ENCODE data around the gene LASP1.
A peak's percentile ranks its signal among the peaks of the same experiment; 100 is the strongest.

The LASP1 gene

GRCh38 chr17:38921756-38922411 lies 52.0 kb downstream of the LASP1 start:
- no peak for TF ChIP-seq MAX (IDR thresholded peaks at IDR 0.05)
- TF ChIP-seq RAD21 (IDR thresholded peaks at IDR 0.05; ENCODE audit: low read depth), result no peak
- no peak for TF ChIP-seq NFIC (IDR thresholded peaks at IDR 0.05)

GRCh38 chr17:38922538-38923297 lies 52.9 kb downstream of the LASP1 start:
- TF ChIP-seq CEBPB (IDR thresholded peaks at IDR 0.05), result peak; percentile 56
- peak; percentile 94 for TF ChIP-seq NFIC (IDR thresholded peaks at IDR 0.05)
- no peak for TF ChIP-seq CREB1 (IDR thresholded peaks at IDR 0.05; ENCODE audit: low read depth)
- no peak; the same call in 1 of the 2 replicates for TF ChIP-seq FOXM1 (IDR thresholded peaks at IDR 0.05; ENCODE audit: borderline replicate concordance, low read depth)
- TF ChIP-seq REST (IDR thresholded peaks at IDR 0.05; ENCODE audit: low read depth), result no peak
- TF ChIP-seq YY1 (IDR thresholded peaks at IDR 0.05; ENCODE audit: low read depth), result no peak; the same call in 1 of the 2 replicates
- TF ChIP-seq TCF12 (IDR thresholded peaks at IDR 0.05; ENCODE audit: low read depth), result peak; percentile 72
- TF ChIP-seq USF1 (IDR thresholded peaks at IDR 0.05), result no peak
- peak; percentile 4; the same call in 1 of the 2 replicates for TF ChIP-seq RAD21 (IDR thresholded peaks at IDR 0.05; ENCODE audit: low read depth)
- no peak for TF ChIP-seq EP300 (IDR thresholded peaks at IDR 0.05; ENCODE audit: borderline replicate concordance)
- no peak for TF ChIP-seq ZBTB7A (IDR thresholded peaks at IDR 0.05; ENCODE audit: low read depth)
- no peak for TF ChIP-seq MAX (IDR thresholded peaks at IDR 0.05)

GRCh38 chr17:38925263-38925995 lies 55.6 kb downstream of the LASP1 start, which contains the start of gene LASP1NB:
Gene LASP1NB (plus strand): TSS chr17:38925614.
- no peak for TF ChIP-seq RAD21 (IDR thresholded peaks at IDR 0.05; ENCODE audit: low read depth)
- no peak for TF ChIP-seq TCF12 (IDR thresholded peaks at IDR 0.05; ENCODE audit: low read depth)
- TF ChIP-seq ZBTB7A (IDR thresholded peaks at IDR 0.05; ENCODE audit: low read depth), result no peak
- TF ChIP-seq CEBPB (IDR thresholded peaks at IDR 0.05), result no peak
- no peak for TF ChIP-seq EP300 (IDR thresholded peaks at IDR 0.05; ENCODE audit: borderline replicate concordance)
- no peak for TF ChIP-seq MAX (IDR thresholded peaks at IDR 0.05)
- no peak for TF ChIP-seq TEAD4 (IDR thresholded peaks at IDR 0.05)
- no peak for TF ChIP-seq EGR1 (IDR thresholded peaks at IDR 0.05)
- TF ChIP-seq USF1 (IDR thresholded peaks at IDR 0.05), result no peak
- no peak for TF ChIP-seq TAF1 (IDR thresholded peaks at IDR 0.05; ENCODE audit: low read depth)
- no peak for TF ChIP-seq YY1 (IDR thresholded peaks at IDR 0.05; ENCODE audit: low read depth)
- no peak for TF ChIP-seq CREB1 (IDR thresholded peaks at IDR 0.05; ENCODE audit: low read depth)
- TF ChIP-seq FOXM1 (IDR thresholded peaks at IDR 0.05; ENCODE audit: borderline replicate concordance, low read depth), result no peak
- no peak for TF ChIP-seq REST (IDR thresholded peaks at IDR 0.05; ENCODE audit: low read depth)
- no peak for TF ChIP-seq NFIC (IDR thresholded peaks at IDR 0.05)

GRCh38 chr17:38926293-38927070 lies 56.6 kb downstream of the LASP1 start:
- TF ChIP-seq EGR1 (IDR thresholded peaks at IDR 0.05) (no peak), NFIC (IDR thresholded peaks at IDR 0.05) (no peak), YY1 (IDR thresholded peaks at IDR 0.05; ENCODE audit: low read depth) (no peak), EP300 (IDR thresholded peaks at IDR 0.05; ENCODE audit: borderline replicate concordance) (no peak), MAX (IDR thresholded peaks at IDR 0.05) (no peak), CREB1 (IDR thresholded peaks at IDR 0.05; ENCODE audit: low read depth) (no peak), USF1 (IDR thresholded peaks at IDR 0.05) (no peak), FOXM1 (IDR thresholded peaks at IDR 0.05; ENCODE audit: borderline replicate concordance, low read depth) (no peak), CEBPB (IDR thresholded peaks at IDR 0.05) (no peak), ZBTB7A (IDR thresholded peaks at IDR 0.05; ENCODE audit: low read depth) (no peak), REST (IDR thresholded peaks at IDR 0.05; ENCODE audit: low read depth) (no peak), TCF12 (IDR thresholded peaks at IDR 0.05; ENCODE audit: low read depth) (no peak), RAD21 (IDR thresholded peaks at IDR 0.05; ENCODE audit: low read depth) (no peak), TEAD4 (IDR thresholded peaks at IDR 0.05) (no peak), TAF1 (IDR thresholded peaks at IDR 0.05; ENCODE audit: low read depth) (no peak)
